ENCODE results near the gene NEK9. TPM values are rescaled to one million over a fixed set of nuclear protein-coding genes. Genes with fewer than 3 reads are reported as not detected.

NEK9 gene
- total RNA-seq, 1 experiment from 2014 or later: 40.7 TPM

DNA sequence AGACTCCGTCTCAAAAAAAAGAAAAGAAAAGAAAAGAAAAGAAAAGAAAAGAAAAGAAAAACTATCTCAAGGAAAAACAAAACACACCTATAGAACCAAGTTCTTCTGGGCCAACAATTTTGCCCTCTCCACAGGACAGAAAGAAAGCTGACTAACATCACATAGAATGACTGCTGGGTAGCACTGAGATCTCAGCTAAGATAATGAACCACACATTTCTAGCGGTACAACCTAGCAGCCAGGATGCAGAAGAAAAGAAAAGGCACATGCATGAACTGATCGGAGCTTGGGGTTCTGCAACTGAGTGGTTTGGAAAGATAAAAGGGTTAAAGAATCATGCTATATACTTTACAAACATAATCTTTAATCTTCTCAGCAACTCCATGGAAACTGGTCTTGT is 30.1 kb upstream of the NEK9 start:
- ATAC-seq (no peak), DNase-seq (ENCODE audit: low read depth, low spot score) (no peak)
- in situ Hi-C loops (cut with HindIII; ENCODE audit: low pct_unique_long_range_greater_than_20kb, low sequenced_read_pairs): no loop called here
- intact Hi-C loops (cut with micrococcal nuclease; ENCODE audit: unreplicated experiment): no loop called here
- H3K9me3 ChIP-seq (ENCODE audit: control insufficient read depth, insufficient read depth, low read depth, low read length): no peaks in the 10 kb centered on the region
- no peaks in the 10 kb centered on the region; the same call in 1 of the 2 replicates for H3K4me1 ChIP-seq (ENCODE audit: control insufficient read depth, insufficient read depth, low read length)
- ChIA-PET POLR2A (no interaction called here), CTCF (no interaction called here)
- no peaks in the 10 kb centered on the region for H3K27me3 ChIP-seq (ENCODE audit: control insufficient read depth, insufficient read depth, low read length)
- no peak overlapping the region for H3K27ac ChIP-seq (ENCODE audit: low read length)
- no TSS peak for BruUV-seq (replicated peaks)
- no peak overlapping the region for H3K4me3 ChIP-seq (ENCODE audit: low read depth in 2 of 2, low read length in 2 of 2)
- H3K36me3 ChIP-seq (ENCODE audit: control insufficient read depth, insufficient read depth, low read length): no peaks in the 10 kb centered on the region
- TF ChIP-seq CTCF (IDR thresholded peaks at IDR 0.05) (no peak), TCF7L2 (IDR thresholded peaks at IDR 0.05; ENCODE audit: low read depth, low read length) (no peak), SIN3A (IDR thresholded peaks at IDR 0.05; ENCODE audit: borderline replicate concordance, insufficient read depth, low read depth, low read length) (no peak), POLR2AphosphoS5 (IDR thresholded peaks at IDR 0.05; ENCODE audit: low read depth, low read length) (no peak)
- TF ChIP-seq, protein P1, sequence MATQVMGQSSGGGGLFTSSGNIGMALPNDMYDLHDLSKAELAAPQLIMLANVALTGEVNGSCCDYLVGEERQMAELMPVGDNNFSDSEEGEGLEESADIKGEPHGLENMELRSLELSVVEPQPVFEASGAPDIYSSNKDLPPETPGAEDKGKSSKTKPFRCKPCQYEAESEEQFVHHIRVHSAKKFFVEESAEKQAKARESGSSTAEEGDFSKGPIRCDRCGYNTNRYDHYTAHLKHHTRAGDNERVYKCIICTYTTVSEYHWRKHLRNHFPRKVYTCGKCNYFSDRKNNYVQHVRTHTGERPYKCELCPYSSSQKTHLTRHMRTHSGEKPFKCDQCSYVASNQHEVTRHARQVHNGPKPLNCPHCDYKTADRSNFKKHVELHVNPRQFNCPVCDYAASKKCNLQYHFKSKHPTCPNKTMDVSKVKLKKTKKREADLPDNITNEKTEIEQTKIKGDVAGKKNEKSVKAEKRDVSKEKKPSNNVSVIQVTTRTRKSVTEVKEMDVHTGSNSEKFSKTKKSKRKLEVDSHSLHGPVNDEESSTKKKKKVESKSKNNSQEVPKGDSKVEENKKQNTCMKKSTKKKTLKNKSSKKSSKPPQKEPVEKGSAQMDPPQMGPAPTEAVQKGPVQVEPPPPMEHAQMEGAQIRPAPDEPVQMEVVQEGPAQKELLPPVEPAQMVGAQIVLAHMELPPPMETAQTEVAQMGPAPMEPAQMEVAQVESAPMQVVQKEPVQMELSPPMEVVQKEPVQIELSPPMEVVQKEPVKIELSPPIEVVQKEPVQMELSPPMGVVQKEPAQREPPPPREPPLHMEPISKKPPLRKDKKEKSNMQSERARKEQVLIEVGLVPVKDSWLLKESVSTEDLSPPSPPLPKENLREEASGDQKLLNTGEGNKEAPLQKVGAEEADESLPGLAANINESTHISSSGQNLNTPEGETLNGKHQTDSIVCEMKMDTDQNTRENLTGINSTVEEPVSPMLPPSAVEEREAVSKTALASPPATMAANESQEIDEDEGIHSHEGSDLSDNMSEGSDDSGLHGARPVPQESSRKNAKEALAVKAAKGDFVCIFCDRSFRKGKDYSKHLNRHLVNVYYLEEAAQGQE (IDR thresholded peaks at IDR 0.05; ENCODE audit: insufficient read depth in 1 of 2, low read depth in 2 of 2, low read length in 1 of 2): no peak

GRCh38 chr14:75156111-75156510 is 29.3 kb upstream of the NEK9 start:
- ChIA-PET POLR2A (interaction anchor here (0.6 kb wide), 1 partner anchor 104 kb away, joined by 3 read pairs; no protein-coding TSS in a partner anchor), CTCF (no interaction called here)
- intact Hi-C loops (cut with micrococcal nuclease; ENCODE audit: unreplicated experiment) (no loop called here), in situ Hi-C loops (cut with HindIII; ENCODE audit: low pct_unique_long_range_greater_than_20kb, low sequenced_read_pairs) (no loop called here)
- H3K36me3 ChIP-seq (ENCODE audit: control insufficient read depth, insufficient read depth, low read length): no peaks in the 10 kb centered on the region; the same call in 1 of the 2 replicates
- no peak overlapping the region for H3K4me3 ChIP-seq (ENCODE audit: low read depth in 2 of 2, low read length in 2 of 2)
- H3K9me3 ChIP-seq (ENCODE audit: control insufficient read depth, insufficient read depth, low read depth, low read length): no peaks in the 10 kb centered on the region
- no TSS peak for BruUV-seq (replicated peaks)
- DNase-seq (ENCODE audit: low read depth, low spot score) (no peak), ATAC-seq (no peak)
- TF ChIP-seq POLR2AphosphoS5 (IDR thresholded peaks at IDR 0.05; ENCODE audit: low read depth, low read length) (no peak), CTCF (IDR thresholded peaks at IDR 0.05) (no peak), TCF7L2 (IDR thresholded peaks at IDR 0.05; ENCODE audit: low read depth, low read length) (no peak), SIN3A (IDR thresholded peaks at IDR 0.05; ENCODE audit: borderline replicate concordance, insufficient read depth, low read depth, low read length) (no peak)
- TF ChIP-seq, protein P1 (IDR thresholded peaks at IDR 0.05; ENCODE audit: insufficient read depth in 1 of 2, low read depth in 2 of 2, low read length in 1 of 2): no peak
- no peak overlapping the region for H3K27ac ChIP-seq (ENCODE audit: low read length)
- H3K27me3 ChIP-seq (ENCODE audit: control insufficient read depth, insufficient read depth, low read length): no peaks in the 10 kb centered on the region
- H3K4me1 ChIP-seq (ENCODE audit: control insufficient read depth, insufficient read depth, low read length): no peaks in the 10 kb centered on the region; the same call in 1 of the 2 replicates
